Measurements from ENCODE around the gene ENTPD3. TPM values are rescaled to one million over a fixed set of nuclear protein-coding genes. Genes with fewer than 3 reads are reported as not detected.

ENTPD3 gene
- polyA plus RNA-seq, 12 donors, result 0.29 to 3.7 (median 0.52) TPM; not detected in 1

- DNase-seq, result no peak
Measured at GRCh38 chr3:40404591-40405198, 17.7 kb downstream of the ENTPD3 start.

GRCh38 chr3:40407007-40407406 is 20.0 kb downstream of the ENTPD3 start:
- DNase-seq, result no peak

DNA sequence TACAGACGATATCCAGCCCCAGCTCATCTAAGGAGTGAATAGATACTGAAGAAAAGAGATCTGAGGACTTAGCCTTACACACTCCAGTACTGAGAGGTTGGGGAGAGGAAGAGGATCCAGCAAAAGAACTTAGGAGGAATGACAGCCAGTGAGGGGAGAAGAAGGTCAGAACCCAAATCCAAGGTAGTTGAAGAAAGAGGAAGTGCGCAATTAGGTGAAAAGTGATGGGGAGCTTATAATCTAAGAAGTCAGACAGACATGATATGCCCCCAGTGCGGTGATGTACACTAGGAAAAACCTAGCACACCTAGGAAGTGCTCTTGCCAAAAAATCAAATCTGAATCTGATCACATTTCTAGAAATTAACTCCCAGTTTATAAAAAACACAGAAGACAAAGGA is 20.6 kb downstream of the ENTPD3 start:
- no peak for DNase-seq

- DNase-seq, result no peak
Measured at GRCh38 chr3:40414270-40414669, 27.3 kb downstream of the ENTPD3 start.

DNA sequence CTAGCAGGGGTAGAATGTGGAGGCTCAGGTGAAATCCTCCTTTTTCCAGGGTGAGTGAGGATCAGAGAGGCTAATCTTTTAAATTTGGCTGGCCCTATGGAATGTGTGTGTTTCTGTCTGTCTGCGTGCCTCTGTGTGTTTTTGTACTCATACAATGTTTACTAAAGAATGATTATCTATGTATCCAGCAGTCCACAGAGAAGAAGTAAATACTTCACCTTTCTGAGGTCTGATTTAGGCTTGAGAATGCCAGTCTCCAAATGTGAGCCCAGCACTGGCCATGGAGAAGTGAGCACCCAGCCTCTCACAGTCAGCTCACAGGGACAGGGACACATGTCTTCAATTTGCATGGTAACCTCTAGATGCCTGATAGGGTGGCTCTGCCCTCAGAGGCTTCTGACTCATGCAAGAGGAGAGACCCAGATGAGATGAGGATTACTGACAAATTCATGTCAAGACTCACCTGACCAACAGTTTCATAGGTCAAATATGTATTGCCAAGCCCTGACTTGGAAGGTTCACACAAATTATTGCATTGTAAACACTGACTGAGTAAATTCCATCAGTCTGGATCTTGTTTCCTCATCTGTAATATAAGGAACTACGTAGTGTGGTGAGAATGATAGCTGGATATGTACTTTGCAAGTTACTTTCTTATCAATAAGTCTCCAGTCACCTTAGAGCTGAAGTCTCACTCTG is 31.0 kb downstream of the ENTPD3 start:
- DNase-seq, result no peak

- DNase-seq, result no peak
Measured at GRCh38 chr3:40422861-40423260, 35.9 kb downstream of the ENTPD3 start.

GRCh38 chr3:40427045-40427669 is 40.2 kb downstream of the ENTPD3 start:
- DNase-seq, result no peak

GRCh38 chr3:40432793-40433192 is 45.8 kb downstream of the ENTPD3 start:
- DNase-seq, result no peak

- no peak for DNase-seq
Measured at GRCh38 chr3:40437889-40438288, 50.9 kb downstream of the ENTPD3 start.

- DNase-seq, result no peak
Measured at GRCh38 chr3:40445062-40445461, 58.1 kb downstream of the ENTPD3 start.

DNA sequence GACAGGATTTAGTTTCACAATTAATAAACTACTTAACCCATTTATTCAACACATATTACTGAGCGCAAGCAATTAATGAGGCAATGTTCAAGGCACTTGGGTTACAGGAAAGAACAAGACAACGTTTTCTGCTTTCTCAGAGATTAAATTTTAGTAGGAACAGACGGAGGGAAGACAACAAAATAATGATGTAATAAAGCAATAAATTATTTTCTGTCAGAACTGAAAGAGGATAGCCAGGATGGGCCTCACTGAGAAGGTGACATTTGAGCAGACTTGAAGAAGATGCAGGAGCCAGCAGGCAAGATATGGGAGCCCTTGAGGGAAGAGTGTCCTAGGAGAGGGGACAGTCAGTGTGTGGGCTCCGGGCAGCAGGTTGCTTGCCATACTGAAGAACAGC is 58.9 kb downstream of the ENTPD3 start:
- DNase-seq, result no peak

GRCh38 chr3:40450438-40450837 is 63.5 kb downstream of the ENTPD3 start:
- DNase-seq, result no peak

DNA sequence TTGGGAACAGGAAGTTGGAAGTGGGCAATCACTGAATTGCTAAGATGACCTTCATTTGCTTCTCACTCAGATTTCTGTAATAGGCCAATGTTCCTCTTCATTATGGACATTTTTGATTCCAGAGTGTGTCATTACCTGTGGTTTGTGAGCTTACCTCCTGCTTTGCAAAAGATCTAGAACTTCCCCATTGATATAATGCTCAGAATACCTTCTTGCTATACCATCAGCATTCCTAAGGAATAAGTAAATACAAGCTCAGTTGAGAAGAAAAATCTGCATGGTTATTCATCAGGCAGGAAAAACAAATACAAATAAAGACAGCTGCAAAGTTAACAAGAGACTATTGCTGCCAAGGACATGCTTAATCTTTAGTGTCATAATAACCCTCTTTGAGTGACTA is 64.6 kb downstream of the ENTPD3 start:
- DNase-seq, result no peak

DNA sequence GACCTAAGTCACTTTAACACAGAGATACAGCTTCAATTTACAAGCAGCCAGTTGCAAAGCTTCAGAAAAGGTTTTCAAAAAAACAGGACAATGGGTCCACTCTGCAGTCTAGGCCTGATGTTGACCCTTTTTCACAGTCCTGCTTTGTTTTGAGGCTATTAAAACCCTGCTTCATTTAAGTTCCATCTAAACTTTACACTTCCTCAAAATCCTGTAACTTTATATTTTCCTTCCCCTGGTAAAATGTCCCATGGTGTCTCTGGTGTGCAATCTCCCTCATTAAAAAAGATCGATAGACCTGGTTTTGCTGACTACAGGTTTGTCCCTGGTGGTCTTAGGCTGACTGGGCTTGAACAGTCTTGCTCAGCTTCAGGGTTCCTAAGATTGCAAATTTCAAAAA is 65.1 kb downstream of the ENTPD3 start:
- DNase-seq, result no peak

DNA sequence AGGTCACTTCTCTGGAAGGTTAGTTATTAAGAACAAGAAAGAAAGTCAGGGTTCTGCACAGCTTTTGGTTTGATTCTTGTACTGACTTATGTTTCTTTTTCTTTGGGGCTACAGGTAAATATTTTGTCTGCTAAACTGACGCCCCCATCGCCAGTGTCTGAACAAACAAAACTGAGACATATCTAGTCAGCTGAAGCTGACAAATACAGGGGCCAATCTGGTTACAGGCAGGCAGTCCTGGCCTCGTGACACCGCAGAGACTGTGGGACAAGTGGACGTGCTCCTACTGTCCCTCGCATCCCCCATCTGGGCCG is 65.5 kb downstream of the ENTPD3 start:
- DNase-seq, result no peak

- peak; percentile 97 for DNase-seq
Measured at GRCh38 chr3:40452876-40453730, 66.1 kb downstream of the ENTPD3 start.

- DNase-seq, result no peak
Measured at GRCh38 chr3:40453933-40454332, 66.9 kb downstream of the ENTPD3 start.

- no peak for DNase-seq
Measured at GRCh38 chr3:40455328-40455727, 68.3 kb downstream of the ENTPD3 start.

GRCh38 chr3:40456279-40456939 is 69.4 kb downstream of the ENTPD3 start:
- no peak for DNase-seq

DNA sequence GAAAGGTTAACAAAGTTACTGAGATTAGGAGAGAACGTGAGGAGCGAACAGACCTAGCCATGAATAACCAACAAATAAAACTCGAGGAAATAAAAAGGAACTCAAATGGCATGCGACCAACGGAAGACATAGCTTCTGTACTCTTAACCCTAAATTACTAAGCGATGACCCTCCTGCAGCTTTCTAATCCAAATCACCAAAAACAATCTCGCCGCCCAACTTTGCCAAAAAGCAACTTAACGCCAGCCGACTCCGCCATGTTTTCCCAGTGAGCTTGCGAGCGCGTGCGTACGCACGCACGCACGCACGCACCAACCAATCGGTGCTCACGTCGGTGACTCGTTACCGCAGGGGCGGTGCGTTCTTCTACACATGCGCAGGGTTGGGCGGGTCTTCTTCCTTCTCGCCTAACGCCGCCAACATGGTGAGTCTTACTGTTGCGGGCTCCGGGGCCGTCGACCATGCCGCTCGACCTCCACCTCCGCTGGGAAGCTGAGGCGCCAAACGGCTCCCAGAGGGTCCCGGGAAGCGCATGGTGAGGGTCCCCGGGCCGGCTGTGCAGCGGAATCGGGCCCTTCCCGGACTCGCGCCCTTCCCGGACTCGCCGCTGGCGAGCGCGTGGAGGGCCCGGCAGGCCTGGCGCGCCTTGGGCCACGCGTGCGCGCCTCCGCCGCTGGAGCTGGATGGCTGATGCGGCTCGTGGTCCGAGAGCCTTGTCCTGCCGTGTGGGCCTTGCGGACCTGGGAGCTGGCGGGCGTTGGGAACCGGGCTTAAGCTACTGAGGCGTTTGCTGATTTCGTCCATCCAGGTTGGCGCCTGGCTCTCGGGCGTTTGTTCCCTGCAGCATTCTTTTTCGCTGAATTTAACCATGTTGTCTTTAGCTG is 70.2 kb downstream of the ENTPD3 start, which contains the start of gene RPL14:
RPL14 (plus strand) TSS at position 400 of the 884 bp plus-strand sequence; CDS start at position 533, 133 bp downstream.
- DNase-seq, result peak; percentile 98

GRCh38 chr3:40458473-40458872 is 71.5 kb downstream of the ENTPD3 start:
- DNase-seq, result no peak

Measured in muscle of arm (tissue), 12 donors.